Measurements from ENCODE around the gene PREX1.

The PREX1 gene

DNA sequence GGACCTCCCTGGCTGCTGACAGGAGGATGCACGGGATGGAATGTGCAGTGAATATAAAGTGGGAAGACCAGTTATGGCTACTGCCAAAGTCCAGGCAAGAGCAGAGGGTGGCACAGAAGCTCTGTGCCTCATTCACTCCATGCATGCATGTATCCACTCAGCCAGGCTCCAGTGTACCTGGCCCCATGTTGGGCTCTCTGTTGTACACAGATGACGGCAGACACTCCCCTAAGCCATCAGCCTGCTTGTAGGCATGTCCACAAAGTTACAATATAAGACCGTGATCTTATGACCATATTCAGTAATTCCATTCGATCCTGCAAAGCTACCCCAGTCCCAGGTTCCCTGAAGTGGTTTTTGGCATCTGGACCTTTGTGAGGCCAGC lies 116.8 kb downstream of the PREX1 start:
- H3K36me3 ChIP-seq (ENCODE audit: control insufficient read depth, insufficient read depth, low read length): no peaks in the 10 kb centered on the region
- no peaks in the 10 kb centered on the region for H3K4me1 ChIP-seq (ENCODE audit: control insufficient read depth, insufficient read depth, low read length)
- H3K9me3 ChIP-seq (ENCODE audit: control insufficient read depth, insufficient read depth, low read length): no peaks in the 10 kb centered on the region
- no peak overlapping the region for H3K4me3 ChIP-seq (ENCODE audit: low read depth, low read length)
- no peak overlapping the region for H3K9ac ChIP-seq (ENCODE audit: low read depth, low read length)
- H3K27me3 ChIP-seq (ENCODE audit: control insufficient read depth, insufficient read depth, low read length): no peaks in the 10 kb centered on the region

DNA sequence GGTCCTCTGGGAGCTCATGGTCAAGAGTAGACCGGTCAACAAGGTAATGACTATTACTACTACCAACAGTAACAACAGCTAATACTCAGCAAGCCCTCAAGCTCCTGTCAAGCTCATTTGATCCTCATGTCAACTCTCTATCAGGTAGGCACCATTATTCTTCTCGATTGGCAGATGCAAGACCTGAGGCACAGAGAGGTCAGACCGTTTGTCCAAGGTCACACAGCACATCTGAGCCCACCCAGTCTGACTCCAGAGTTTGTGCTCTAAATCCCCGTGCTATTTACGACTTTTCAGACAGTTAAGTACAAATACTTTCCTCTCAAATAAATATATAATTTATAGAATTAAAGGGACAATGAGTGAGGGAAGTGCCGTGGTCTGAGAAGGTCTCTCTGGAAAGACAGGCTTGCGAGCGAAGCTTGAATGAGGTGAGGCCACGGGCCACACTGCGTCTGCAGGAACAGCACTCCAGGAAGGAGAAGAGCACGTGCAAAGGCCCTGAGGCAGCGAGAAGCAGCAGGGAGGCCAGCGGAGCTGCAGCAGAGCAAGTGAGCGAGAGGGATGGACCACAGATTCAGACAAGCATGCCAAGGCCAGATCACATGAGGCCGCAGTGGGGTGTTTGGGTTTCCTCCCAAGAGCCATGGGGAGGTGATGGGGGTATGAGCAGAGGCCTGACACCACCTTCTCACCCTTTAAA lies 117.3 kb downstream of the PREX1 start:
- Histone ChIP-seq H3K4me1 (ENCODE audit: control insufficient read depth, insufficient read depth, low read length) (no peaks in the 10 kb centered on the region), H3K9ac (ENCODE audit: low read depth, low read length) (no peak overlapping the region), H3K4me3 (ENCODE audit: low read depth, low read length) (no peak overlapping the region), H3K27me3 (ENCODE audit: control insufficient read depth, insufficient read depth, low read length) (no peaks in the 10 kb centered on the region), H3K36me3 (ENCODE audit: control insufficient read depth, insufficient read depth, low read length) (no peaks in the 10 kb centered on the region), H3K9me3 (ENCODE audit: control insufficient read depth, insufficient read depth, low read length) (no peaks in the 10 kb centered on the region)

DNA sequence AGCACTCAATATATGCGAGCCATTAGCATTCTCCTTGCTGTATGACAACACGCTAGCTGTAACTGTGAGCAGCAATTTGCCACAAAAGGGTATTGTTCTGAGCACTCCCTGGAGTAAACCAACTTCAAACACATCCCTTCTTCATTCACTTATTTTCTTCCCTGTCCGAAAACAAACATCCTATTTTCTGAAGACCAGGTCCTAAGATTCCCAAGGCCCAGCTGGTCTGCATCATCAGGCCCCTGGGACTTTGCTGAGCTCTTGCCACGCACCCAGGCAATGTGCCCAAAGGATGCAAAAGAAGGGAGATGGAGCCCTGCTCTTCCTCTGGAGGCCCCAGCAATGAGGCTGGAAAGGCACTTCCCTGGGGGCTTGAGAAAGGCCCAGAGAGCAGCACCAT lies 118.1 kb downstream of the PREX1 start:
- Histone ChIP-seq H3K4me3 (ENCODE audit: low read depth, low read length) (no peak overlapping the region), H3K36me3 (ENCODE audit: control insufficient read depth, insufficient read depth, low read length) (no peaks in the 10 kb centered on the region), H3K4me1 (ENCODE audit: control insufficient read depth, insufficient read depth, low read length) (no peaks in the 10 kb centered on the region), H3K9me3 (ENCODE audit: control insufficient read depth, insufficient read depth, low read length) (no peaks in the 10 kb centered on the region), H3K9ac (ENCODE audit: low read depth, low read length) (no peak overlapping the region), H3K27me3 (ENCODE audit: control insufficient read depth, insufficient read depth, low read length) (no peaks in the 10 kb centered on the region)

- no peaks in the 10 kb centered on the region for H3K4me1 ChIP-seq (ENCODE audit: control insufficient read depth, insufficient read depth, low read length)
- H3K9me3 ChIP-seq (ENCODE audit: control insufficient read depth, insufficient read depth, low read length): no peaks in the 10 kb centered on the region
- no peak overlapping the region for H3K9ac ChIP-seq (ENCODE audit: low read depth, low read length)
- no peaks in the 10 kb centered on the region for H3K27me3 ChIP-seq (ENCODE audit: control insufficient read depth, insufficient read depth, low read length)
- no peaks in the 10 kb centered on the region for H3K36me3 ChIP-seq (ENCODE audit: control insufficient read depth, insufficient read depth, low read length)
- no peak overlapping the region for H3K4me3 ChIP-seq (ENCODE audit: low read depth, low read length)
Measured at GRCh38 chr20:48709058-48709691, 118.6 kb downstream of the PREX1 start.

- H3K4me3 ChIP-seq (ENCODE audit: low read depth, low read length): no peak overlapping the region
- no peaks in the 10 kb centered on the region for H3K36me3 ChIP-seq (ENCODE audit: control insufficient read depth, insufficient read depth, low read length)
- no peaks in the 10 kb centered on the region for H3K27me3 ChIP-seq (ENCODE audit: control insufficient read depth, insufficient read depth, low read length)
- H3K9ac ChIP-seq (ENCODE audit: low read depth, low read length): no peak overlapping the region
- no peaks in the 10 kb centered on the region for H3K9me3 ChIP-seq (ENCODE audit: control insufficient read depth, insufficient read depth, low read length)
- H3K4me1 ChIP-seq (ENCODE audit: control insufficient read depth, insufficient read depth, low read length): no peaks in the 10 kb centered on the region
Measured at GRCh38 chr20:48708630-48709029, 119.2 kb downstream of the PREX1 start.

GRCh38 chr20:48708116-48708515 lies 119.7 kb downstream of the PREX1 start:
- Histone ChIP-seq H3K9ac (ENCODE audit: low read depth, low read length) (no peak overlapping the region), H3K9me3 (ENCODE audit: control insufficient read depth, insufficient read depth, low read length) (no peaks in the 10 kb centered on the region), H3K4me3 (ENCODE audit: low read depth, low read length) (no peak overlapping the region), H3K27me3 (ENCODE audit: control insufficient read depth, insufficient read depth, low read length) (no peaks in the 10 kb centered on the region), H3K36me3 (ENCODE audit: control insufficient read depth, insufficient read depth, low read length) (no peaks in the 10 kb centered on the region), H3K4me1 (ENCODE audit: control insufficient read depth, insufficient read depth, low read length) (no peaks in the 10 kb centered on the region)

DNA sequence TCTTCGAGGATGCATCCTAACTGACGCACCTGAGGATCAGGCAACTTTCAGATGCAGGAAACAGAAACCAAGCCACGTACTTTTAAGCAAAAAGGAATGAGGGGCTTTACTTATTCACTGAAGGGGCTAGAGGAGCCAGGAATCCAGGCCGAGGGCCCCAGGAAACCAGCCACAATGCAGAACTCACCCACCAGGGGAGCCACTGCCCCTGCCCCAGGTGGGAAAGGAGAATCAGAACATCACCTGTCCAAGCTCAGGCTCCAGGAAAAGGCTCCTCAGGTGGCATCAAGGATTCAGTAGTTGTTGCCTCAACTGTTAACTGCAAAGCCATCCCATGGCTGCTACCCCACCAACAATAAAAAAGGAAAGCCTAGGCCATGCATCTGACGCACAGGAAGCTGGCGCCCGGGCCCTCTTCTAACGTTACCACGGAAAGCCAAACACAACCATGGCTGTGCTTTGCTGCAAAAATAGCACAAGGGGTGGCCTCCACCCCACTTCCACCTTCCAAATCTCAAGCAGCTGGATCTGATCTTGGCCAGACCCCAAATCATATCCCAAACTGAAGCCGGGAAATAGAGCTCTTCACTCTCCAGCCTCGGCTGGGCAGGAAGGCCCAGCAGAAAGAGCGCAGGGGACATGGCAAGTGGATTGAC lies 121.0 kb downstream of the PREX1 start:
- H3K4me3 ChIP-seq (ENCODE audit: low read depth, low read length): no peak overlapping the region
- H3K4me1 ChIP-seq (ENCODE audit: control insufficient read depth, insufficient read depth, low read length): no peaks in the 10 kb centered on the region
- no peaks in the 10 kb centered on the region for H3K9me3 ChIP-seq (ENCODE audit: control insufficient read depth, insufficient read depth, low read length)
- no peaks in the 10 kb centered on the region for H3K36me3 ChIP-seq (ENCODE audit: control insufficient read depth, insufficient read depth, low read length)
- H3K9ac ChIP-seq (ENCODE audit: low read depth, low read length): no peak overlapping the region
- H3K27me3 ChIP-seq (ENCODE audit: control insufficient read depth, insufficient read depth, low read length): no peaks in the 10 kb centered on the region

DNA sequence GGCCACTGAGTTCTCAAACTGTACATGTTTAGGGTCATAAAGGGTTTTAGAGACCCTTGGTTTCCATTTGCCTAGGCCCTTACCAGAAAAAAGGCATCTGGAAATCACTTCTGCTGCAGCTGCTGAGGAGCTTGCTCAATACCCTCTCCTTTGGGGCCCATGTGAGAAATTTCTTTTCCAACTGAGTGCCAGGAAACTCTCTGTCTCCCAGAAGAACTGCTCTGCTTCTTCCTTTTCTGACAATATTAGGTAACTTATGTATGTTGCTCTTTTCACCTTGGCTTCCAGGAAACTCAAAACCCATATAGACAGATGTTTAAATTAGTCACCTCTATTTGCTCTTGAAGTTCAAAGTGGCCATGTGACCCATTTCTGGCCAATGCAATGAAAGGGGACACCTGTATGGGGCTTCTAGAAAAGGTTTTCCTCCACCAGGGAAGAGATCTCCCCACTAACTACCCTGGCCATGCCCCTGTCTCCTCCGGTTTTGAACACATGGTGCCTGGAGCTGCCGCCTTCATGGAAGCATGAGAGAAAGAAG lies 121.6 kb downstream of the PREX1 start:
- H3K4me1 ChIP-seq (ENCODE audit: control insufficient read depth, insufficient read depth, low read length): no peaks in the 10 kb centered on the region
- H3K36me3 ChIP-seq (ENCODE audit: control insufficient read depth, insufficient read depth, low read length): no peaks in the 10 kb centered on the region
- H3K27me3 ChIP-seq (ENCODE audit: control insufficient read depth, insufficient read depth, low read length): no peaks in the 10 kb centered on the region
- H3K9ac ChIP-seq (ENCODE audit: low read depth, low read length): no peak overlapping the region
- no peak overlapping the region for H3K4me3 ChIP-seq (ENCODE audit: low read depth, low read length)
- H3K9me3 ChIP-seq (ENCODE audit: control insufficient read depth, insufficient read depth, low read length): no peaks in the 10 kb centered on the region

DNA sequence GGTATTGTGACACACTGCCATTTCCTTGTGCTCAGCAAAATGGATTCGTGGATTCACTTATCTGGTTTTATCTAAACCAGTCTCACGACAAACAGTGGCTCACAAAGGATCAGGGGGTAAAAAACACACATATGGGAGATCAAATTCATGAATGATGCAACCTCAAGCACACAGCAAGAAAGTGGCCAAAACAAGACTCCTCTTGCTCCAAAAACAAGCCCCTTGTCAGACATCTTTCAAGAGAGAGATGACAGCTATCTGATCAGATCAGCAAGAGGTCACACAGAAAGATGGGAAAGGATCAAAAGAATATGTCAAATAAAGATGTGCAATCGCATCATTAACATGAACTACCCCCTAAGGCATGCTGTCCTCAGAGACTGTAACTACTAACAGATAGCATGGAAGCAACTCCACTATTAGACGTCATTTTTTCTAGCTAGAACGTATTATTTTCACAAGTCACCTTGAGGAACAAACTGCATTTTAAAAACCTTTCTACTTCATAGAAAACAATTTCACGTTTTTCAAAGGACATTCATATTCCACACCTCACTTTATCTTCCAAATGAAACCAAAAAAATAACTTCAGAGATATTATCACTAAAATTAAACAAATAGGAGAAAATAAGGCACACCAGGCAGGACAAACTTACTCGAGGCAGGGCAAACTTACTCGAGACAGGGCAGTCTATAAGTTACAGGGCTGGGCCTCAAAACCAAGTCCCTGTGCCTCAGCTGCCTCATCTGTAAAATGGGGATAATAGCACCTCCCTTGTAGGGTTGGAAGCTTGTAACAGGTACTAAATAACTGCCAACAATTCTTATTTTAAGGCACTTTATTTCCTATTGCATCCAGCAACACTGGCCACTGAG lies 122.3 kb downstream of the PREX1 start:
- H3K27me3 ChIP-seq (ENCODE audit: control insufficient read depth, insufficient read depth, low read length): no peaks in the 10 kb centered on the region
- H3K9me3 ChIP-seq (ENCODE audit: control insufficient read depth, insufficient read depth, low read length): no peaks in the 10 kb centered on the region
- H3K9ac ChIP-seq (ENCODE audit: low read depth, low read length): no peak overlapping the region
- H3K4me3 ChIP-seq (ENCODE audit: low read depth, low read length): no peak overlapping the region
- no peaks in the 10 kb centered on the region for H3K4me1 ChIP-seq (ENCODE audit: control insufficient read depth, insufficient read depth, low read length)
- H3K36me3 ChIP-seq (ENCODE audit: control insufficient read depth, insufficient read depth, low read length): no peaks in the 10 kb centered on the region

- no peak overlapping the region for H3K4me3 ChIP-seq (ENCODE audit: low read depth, low read length)
- no peak overlapping the region for H3K9ac ChIP-seq (ENCODE audit: low read depth, low read length)
- no peaks in the 10 kb centered on the region for H3K27me3 ChIP-seq (ENCODE audit: control insufficient read depth, insufficient read depth, low read length)
- no peaks in the 10 kb centered on the region for H3K4me1 ChIP-seq (ENCODE audit: control insufficient read depth, insufficient read depth, low read length)
- H3K9me3 ChIP-seq (ENCODE audit: control insufficient read depth, insufficient read depth, low read length): no peaks in the 10 kb centered on the region
- no peaks in the 10 kb centered on the region for H3K36me3 ChIP-seq (ENCODE audit: control insufficient read depth, insufficient read depth, low read length)
Measured at GRCh38 chr20:48704761-48705160, 123.0 kb downstream of the PREX1 start.

- H3K9me3 ChIP-seq (ENCODE audit: control insufficient read depth, insufficient read depth, low read length): no peaks in the 10 kb centered on the region
- H3K4me3 ChIP-seq (ENCODE audit: low read depth, low read length): no peak overlapping the region
- no peaks in the 10 kb centered on the region for H3K36me3 ChIP-seq (ENCODE audit: control insufficient read depth, insufficient read depth, low read length)
- H3K9ac ChIP-seq (ENCODE audit: low read depth, low read length): no peak overlapping the region
- H3K4me1 ChIP-seq (ENCODE audit: control insufficient read depth, insufficient read depth, low read length): no peaks in the 10 kb centered on the region
- no peaks in the 10 kb centered on the region for H3K27me3 ChIP-seq (ENCODE audit: control insufficient read depth, insufficient read depth, low read length)
Measured at GRCh38 chr20:48703511-48704219, 124.1 kb downstream of the PREX1 start.
